ENCODE measurements around the gene EIF3F. TPM values are rescaled to one million over a fixed set of nuclear protein-coding genes. Genes with fewer than 3 reads are reported as not detected.
A peak's percentile ranks its signal among the peaks of the same experiment; 100 is the strongest.

Gene EIF3F
- total RNA-seq, 1 donor from 2014 or later = 210 TPM

- Mint-ChIP-seq H3K9me3 (no peaks in the 10 kb centered on the region), H3K4me3 (no peak overlapping the region), H3K27ac (no peak overlapping the region), H3K36me3 (ENCODE audit: low read depth) (peaks cover 5% of the 10 kb centered on the region), H3K27me3 (ENCODE audit: insufficient read depth) (no peaks in the 10 kb centered on the region), H3K4me1 (ENCODE audit: low read depth) (no peaks in the 10 kb centered on the region)
- no peak for DNase-seq (ENCODE audit: low spot score)
- intact Hi-C loops (cut with micrococcal nuclease) = no loop called here
Observed at GRCh38 chr11:8003187-8003586, 16.1 kb downstream of the EIF3F start.

- Mint-ChIP-seq H3K9me3 (no peaks in the 10 kb centered on the region), H3K27ac (no peak overlapping the region), H3K27me3 (ENCODE audit: insufficient read depth) (no peaks in the 10 kb centered on the region), H3K4me3 (no peak overlapping the region), H3K4me1 (ENCODE audit: low read depth) (no peaks in the 10 kb centered on the region), H3K36me3 (ENCODE audit: low read depth) (peaks cover 4% of the 10 kb centered on the region)
- DNase-seq (ENCODE audit: low spot score) = no peak
- intact Hi-C loops (cut with micrococcal nuclease) = no loop called here
Observed at GRCh38 chr11:8004008-8004407, 16.9 kb downstream of the EIF3F start.

- Mint-ChIP-seq H3K27ac (no peak overlapping the region), H3K4me1 (ENCODE audit: low read depth) (no peaks in the 10 kb centered on the region), H3K4me3 (no peak overlapping the region), H3K36me3 (ENCODE audit: low read depth) (no peaks in the 10 kb centered on the region), H3K27me3 (ENCODE audit: insufficient read depth) (no peaks in the 10 kb centered on the region), H3K9me3 (no peaks in the 10 kb centered on the region)
- intact Hi-C loops (cut with micrococcal nuclease) = loop anchor here (5.0 kb wide), 1 partner anchor 257 kb away; the partner anchor contains the start of gene LMO1
- no peak for DNase-seq (ENCODE audit: low spot score)
Observed at GRCh38 chr11:8005556-8005955, 18.4 kb downstream of the EIF3F start.

- no peak overlapping the region for H3K4me3 Mint-ChIP-seq
- peak; percentile 14 for DNase-seq (ENCODE audit: low spot score)
- H3K27me3 Mint-ChIP-seq (ENCODE audit: insufficient read depth) = no peaks in the 10 kb centered on the region
- H3K4me1 Mint-ChIP-seq (ENCODE audit: low read depth) = no peaks in the 10 kb centered on the region
- intact Hi-C loops (cut with micrococcal nuclease) = loop anchor here (1.0 to 5.0 kb wide), 4 partner anchors 26 to 256 kb away; partner anchors contain the start of gene LMO1
- H3K27ac Mint-ChIP-seq = no peak overlapping the region
- H3K9me3 Mint-ChIP-seq = no peaks in the 10 kb centered on the region
- H3K36me3 Mint-ChIP-seq (ENCODE audit: low read depth) = no peaks in the 10 kb centered on the region
Observed at GRCh38 chr11:8006349-8006977, 19.3 kb downstream of the EIF3F start.

GRCh38 chr11:8008212-8008611 lies 21.1 kb downstream of the EIF3F start:
- no peak for DNase-seq (ENCODE audit: low spot score)
- H3K36me3 Mint-ChIP-seq (ENCODE audit: low read depth) = no peaks in the 10 kb centered on the region
- peaks cover 3% of the 10 kb centered on the region for H3K27me3 Mint-ChIP-seq (ENCODE audit: insufficient read depth)
- H3K4me1 Mint-ChIP-seq (ENCODE audit: low read depth) = no peaks in the 10 kb centered on the region
- H3K27ac Mint-ChIP-seq = no peak overlapping the region
- no peak overlapping the region for H3K4me3 Mint-ChIP-seq
- intact Hi-C loops (cut with micrococcal nuclease) = loop anchor here (5.0 kb wide), 1 partner anchor 254 kb away; the partner anchor contains the start of gene LMO1
- no peaks in the 10 kb centered on the region for H3K9me3 Mint-ChIP-seq

- DNase-seq (ENCODE audit: low spot score) = no peak
- Mint-ChIP-seq H3K9me3 (no peaks in the 10 kb centered on the region), H3K36me3 (ENCODE audit: low read depth) (no peaks in the 10 kb centered on the region), H3K4me3 (no peak overlapping the region), H3K4me1 (ENCODE audit: low read depth) (no peaks in the 10 kb centered on the region), H3K27ac (no peak overlapping the region), H3K27me3 (ENCODE audit: insufficient read depth) (peaks cover 3% of the 10 kb centered on the region)
- intact Hi-C loops (cut with micrococcal nuclease) = loop anchor here (5.0 kb wide), 1 partner anchor 252 kb away; the partner anchor contains the start of gene LMO1
Observed at GRCh38 chr11:8009856-8010255, 22.7 kb downstream of the EIF3F start.

GRCh38 chr11:8011371-8011770 lies 24.2 kb downstream of the EIF3F start:
- intact Hi-C loops (cut with micrococcal nuclease) = no loop called here
- H3K9me3 Mint-ChIP-seq = no peaks in the 10 kb centered on the region

GRCh38 chr11:8011981-8012444 lies 24.9 kb downstream of the EIF3F start:
- no peaks in the 10 kb centered on the region for H3K9me3 Mint-ChIP-seq
- H3K4me1 Mint-ChIP-seq (ENCODE audit: low read depth) = no peaks in the 10 kb centered on the region
- intact Hi-C loops (cut with micrococcal nuclease) = no loop called here
- no peak overlapping the region for H3K4me3 Mint-ChIP-seq
- peaks cover 13% of the 10 kb centered on the region for H3K27me3 Mint-ChIP-seq (ENCODE audit: insufficient read depth)
- H3K36me3 Mint-ChIP-seq (ENCODE audit: low read depth) = no peaks in the 10 kb centered on the region
- DNase-seq (ENCODE audit: low spot score) = no peak
- H3K27ac Mint-ChIP-seq = no peak overlapping the region

More at GRCh38 chr11:8011371-8011770, 24.2 kb downstream of the EIF3F start:
- Mint-ChIP-seq H3K4me3 (no peak overlapping the region), H3K27ac (no peak overlapping the region), H3K4me1 (ENCODE audit: low read depth) (no peaks in the 10 kb centered on the region), H3K27me3 (ENCODE audit: insufficient read depth) (peaks cover 7% of the 10 kb centered on the region), H3K36me3 (ENCODE audit: low read depth) (no peaks in the 10 kb centered on the region)
- DNase-seq (ENCODE audit: low spot score) = no peak

- Mint-ChIP-seq H3K9me3 (no peaks in the 10 kb centered on the region), H3K4me3 (no peak overlapping the region), H3K27ac (no peak overlapping the region), H3K27me3 (ENCODE audit: insufficient read depth) (peaks cover 29% of the 10 kb centered on the region), H3K4me1 (ENCODE audit: low read depth) (peaks cover 4% of the 10 kb centered on the region), H3K36me3 (ENCODE audit: low read depth) (no peaks in the 10 kb centered on the region)
- intact Hi-C loops (cut with micrococcal nuclease) = no loop called here
- DNase-seq (ENCODE audit: low spot score) = no peak
Observed at GRCh38 chr11:8013833-8014232, 26.7 kb downstream of the EIF3F start.

- intact Hi-C loops (cut with micrococcal nuclease) = no loop called here
- H3K4me3 Mint-ChIP-seq = no peak overlapping the region
- H3K9me3 Mint-ChIP-seq = no peaks in the 10 kb centered on the region
- no peaks in the 10 kb centered on the region for H3K36me3 Mint-ChIP-seq (ENCODE audit: low read depth)
- H3K4me1 Mint-ChIP-seq (ENCODE audit: low read depth) = peaks cover 13% of the 10 kb centered on the region
- H3K27ac Mint-ChIP-seq = no peak overlapping the region
- H3K27me3 Mint-ChIP-seq (ENCODE audit: insufficient read depth) = peaks cover 38% of the 10 kb centered on the region
- no peak for DNase-seq (ENCODE audit: low spot score)
Observed at GRCh38 chr11:8015753-8016239, 28.7 kb downstream of the EIF3F start.

- no peak overlapping the region for H3K4me3 Mint-ChIP-seq
- H3K4me1 Mint-ChIP-seq (ENCODE audit: low read depth) = peaks cover 13% of the 10 kb centered on the region
- no peak overlapping the region for H3K27ac Mint-ChIP-seq
- peaks cover 38% of the 10 kb centered on the region for H3K27me3 Mint-ChIP-seq (ENCODE audit: insufficient read depth)
- intact Hi-C loops (cut with micrococcal nuclease) = no loop called here
- no peaks in the 10 kb centered on the region for H3K36me3 Mint-ChIP-seq (ENCODE audit: low read depth)
- DNase-seq (ENCODE audit: low spot score) = no peak
- no peaks in the 10 kb centered on the region for H3K9me3 Mint-ChIP-seq
Observed at GRCh38 chr11:8016440-8016839, 29.3 kb downstream of the EIF3F start.

GRCh38 chr11:8017071-8017470 lies 29.9 kb downstream of the EIF3F start:
- Mint-ChIP-seq H3K4me3 (no peak overlapping the region), H3K27ac (no peak overlapping the region), H3K27me3 (ENCODE audit: insufficient read depth) (peaks cover 35% of the 10 kb centered on the region), H3K9me3 (no peaks in the 10 kb centered on the region), H3K36me3 (ENCODE audit: low read depth) (no peaks in the 10 kb centered on the region), H3K4me1 (ENCODE audit: low read depth) (peaks cover 13% of the 10 kb centered on the region)
- DNase-seq (ENCODE audit: low spot score) = no peak
- intact Hi-C loops (cut with micrococcal nuclease) = no loop called here

GRCh38 chr11:8017894-8018483 lies 30.9 kb downstream of the EIF3F start:
- Mint-ChIP-seq H3K4me1 (ENCODE audit: low read depth) (peaks cover 13% of the 10 kb centered on the region), H3K36me3 (ENCODE audit: low read depth) (no peaks in the 10 kb centered on the region), H3K4me3 (peak overlapping the region; percentile 77), H3K9me3 (no peaks in the 10 kb centered on the region), H3K27me3 (ENCODE audit: insufficient read depth) (peaks cover 35% of the 10 kb centered on the region), H3K27ac (peak overlapping the region; percentile 82)
- intact Hi-C loops (cut with micrococcal nuclease) = no loop called here
- no peak for DNase-seq (ENCODE audit: low spot score)
